ENCODE measurements around the gene ARHGAP15. TPM values are rescaled to one million over a fixed set of nuclear protein-coding genes. Genes with fewer than 3 reads are reported as not detected.
"Not testable (repeated sequence)": the region's sequence is repeated elsewhere in the genome, so short reads cannot be mapped to it uniquely, and the experiment has no call there.

ARHGAP15 gene
- total RNA-seq, 2 donors from 2014 or later: 2.2 to 8.8 TPM

GRCh38 chr2:143524559-143525401 lies 395.6 kb downstream of the ARHGAP15 start:
- ATAC-seq (no peak), DNase-seq (no peak)
- intact Hi-C loops (cut with DNase I, micrococcal nuclease): no loop called here

DNA sequence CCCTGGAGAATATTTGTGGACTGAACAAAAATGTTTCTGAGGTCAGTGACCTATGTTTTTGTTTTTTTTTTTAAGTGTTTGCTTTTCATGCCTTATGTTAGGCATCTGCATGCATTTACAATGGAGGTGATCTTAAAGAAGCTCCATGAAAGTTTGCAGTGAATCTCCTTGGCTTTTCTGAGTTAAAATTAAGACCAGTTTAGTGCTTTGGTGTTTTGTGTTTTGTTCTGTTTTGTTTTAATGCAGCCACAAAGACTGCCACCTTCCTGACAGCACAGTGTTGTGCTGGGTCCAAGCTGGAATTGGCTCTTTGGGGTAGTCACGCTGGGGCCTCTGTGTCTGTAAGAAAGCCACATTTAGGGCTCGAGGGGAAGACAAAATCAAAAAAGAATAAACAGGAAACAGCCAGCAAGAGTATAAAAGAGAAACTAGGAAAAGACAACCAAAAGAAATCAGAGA lies 396.2 kb downstream of the ARHGAP15 start:
- intact Hi-C loops (cut with DNase I, micrococcal nuclease): no loop called here
- ATAC-seq: no peak

DNA sequence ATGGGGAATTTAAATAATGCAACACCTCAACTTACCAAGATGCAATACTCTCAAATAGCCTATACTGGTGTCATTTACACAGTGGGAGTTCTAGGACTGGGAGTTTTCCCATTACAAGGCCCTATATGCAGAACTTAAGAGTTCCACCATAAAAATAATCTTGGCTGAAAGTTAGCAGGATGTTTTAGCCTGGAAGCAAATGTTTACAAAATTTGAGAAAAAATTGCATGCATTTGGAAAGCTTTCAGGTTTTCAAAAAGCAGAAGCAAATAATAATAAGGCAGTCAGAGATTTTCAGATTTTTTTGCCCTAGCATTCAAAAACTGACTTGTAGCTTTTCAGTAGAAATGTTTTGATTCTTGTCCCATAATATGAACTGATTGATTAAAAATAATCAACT lies 397.3 kb downstream of the ARHGAP15 start:
- DNase-seq (no peak), ATAC-seq (no peak)
- intact Hi-C loops (cut with DNase I, micrococcal nuclease): no loop called here

More for the DNA sequence above, 396.2 kb downstream of the ARHGAP15 start:
- DNase-seq: no peak

DNA sequence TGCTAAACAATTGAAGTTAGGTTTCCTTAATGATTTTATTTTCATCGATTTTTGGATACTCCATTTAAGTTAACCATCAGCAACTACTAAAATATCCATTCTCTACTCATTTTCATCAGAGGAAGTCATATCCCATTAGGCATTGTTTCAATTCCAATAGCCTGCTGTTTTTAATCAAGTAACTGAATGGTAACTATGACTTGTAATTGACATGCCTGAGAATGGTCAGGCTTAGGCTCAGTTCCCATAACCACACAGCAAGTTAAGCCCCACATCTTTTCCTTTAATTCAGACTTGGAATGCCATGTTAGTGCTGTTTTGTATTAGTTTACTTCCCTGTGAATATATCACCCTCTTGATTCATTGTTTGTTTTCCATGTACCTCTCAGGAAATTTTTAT lies 398.8 kb downstream of the ARHGAP15 start:
- intact Hi-C loops (cut with DNase I, micrococcal nuclease): no loop called here
- no peak for ATAC-seq
- DNase-seq: no peak

DNA sequence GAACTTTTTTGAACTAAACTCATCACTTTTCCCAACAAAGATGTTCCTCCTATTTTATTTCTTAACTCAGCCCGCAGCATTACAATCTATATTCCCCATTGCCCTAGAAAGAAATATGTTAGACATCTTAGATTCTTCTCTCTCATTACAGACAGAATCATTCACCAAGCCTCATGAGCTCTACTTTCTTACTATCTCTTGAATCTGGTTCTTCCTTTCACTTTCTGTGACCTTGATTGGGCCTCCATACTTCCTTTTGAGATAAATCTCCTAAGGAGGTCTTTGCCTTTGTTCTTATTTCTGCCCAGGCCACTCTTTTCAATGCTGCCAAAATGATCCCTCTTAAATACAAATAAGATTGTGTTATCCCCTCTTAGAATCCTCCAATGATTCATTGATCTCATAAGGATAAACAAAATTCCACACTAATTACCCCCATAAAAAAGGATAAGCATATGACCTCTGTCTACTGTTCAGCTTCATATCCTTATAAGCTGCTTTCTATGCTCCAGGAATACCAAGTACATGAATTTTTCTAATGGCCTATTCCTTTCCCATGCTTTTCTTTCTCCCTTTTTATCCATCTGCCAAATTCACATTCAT lies 400.0 kb downstream of the ARHGAP15 start:
- ATAC-seq: no peak
- intact Hi-C loops (cut with DNase I, micrococcal nuclease): no loop called here
- DNase-seq: no peak

DNA sequence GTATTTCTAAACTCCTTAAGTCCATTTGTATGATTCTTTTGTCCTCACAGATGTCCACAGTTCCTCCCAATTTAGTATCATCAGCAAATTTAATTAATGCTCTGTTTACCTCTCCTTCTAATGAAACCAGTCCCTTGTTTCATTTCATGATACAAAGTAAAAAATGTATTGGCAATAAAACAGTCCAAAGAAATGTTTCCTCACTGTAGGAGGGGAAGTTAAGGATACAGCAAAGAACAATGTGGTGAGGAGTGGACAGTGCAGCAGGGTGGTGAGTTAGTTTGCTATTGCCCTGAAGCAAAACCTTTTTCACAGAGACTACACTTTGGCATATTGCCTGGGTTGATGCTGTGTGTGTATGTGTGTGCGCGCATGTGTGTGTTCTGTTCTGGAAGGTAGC lies 401.5 kb downstream of the ARHGAP15 start:
- no peak for ATAC-seq
- intact Hi-C loops (cut with DNase I, micrococcal nuclease): no loop called here
- no peak for DNase-seq

GRCh38 chr2:143532061-143532460 lies 402.8 kb downstream of the ARHGAP15 start:
- intact Hi-C loops (cut with DNase I, micrococcal nuclease): no loop called here
- DNase-seq (no peak), ATAC-seq (no peak)

- DNase-seq: no peak
- intact Hi-C loops (cut with DNase I, micrococcal nuclease): no loop called here
Observed at GRCh38 chr2:143533846-143534245, 404.6 kb downstream of the ARHGAP15 start.

GRCh38 chr2:143535802-143536201 lies 406.6 kb downstream of the ARHGAP15 start:
- intact Hi-C loops (cut with DNase I, micrococcal nuclease): no loop called here
- no peak for DNase-seq
- no peak for ATAC-seq

More at GRCh38 chr2:143533846-143534245, 404.6 kb downstream of the ARHGAP15 start:
- ATAC-seq: no peak

GRCh38 chr2:143541899-143542298 lies 412.7 kb downstream of the ARHGAP15 start:
- DNase-seq; intact Hi-C loops (cut with DNase I, micrococcal nuclease); ATAC-seq: not testable (repeated sequence)

GRCh38 chr2:143545059-143545948 lies 416.1 kb downstream of the ARHGAP15 start:
- no peak for DNase-seq
- ATAC-seq: no peak
- intact Hi-C loops (cut with DNase I, micrococcal nuclease): no loop called here

DNA sequence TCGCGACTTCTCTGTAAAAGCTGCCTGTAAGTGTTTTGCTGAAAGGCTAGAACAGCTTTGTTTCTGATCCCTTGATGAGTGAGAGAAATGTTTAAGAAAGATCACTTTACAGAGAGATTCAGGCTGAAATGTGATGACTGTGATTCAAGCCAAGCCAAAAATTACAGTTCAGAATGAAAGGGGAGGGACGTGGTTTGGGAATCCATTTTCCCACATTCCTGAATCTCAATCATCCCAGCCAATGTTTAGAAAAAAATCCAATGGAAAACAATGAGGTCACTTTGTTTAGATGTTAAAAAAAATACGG lies 416.7 kb downstream of the ARHGAP15 start:
- ATAC-seq (no peak), DNase-seq (no peak)
- intact Hi-C loops (cut with DNase I, micrococcal nuclease): no loop called here

GRCh38 chr2:143548032-143548431 lies 418.8 kb downstream of the ARHGAP15 start:
- intact Hi-C loops (cut with DNase I, micrococcal nuclease): no loop called here
- no peak for ATAC-seq
- no peak for DNase-seq

DNA sequence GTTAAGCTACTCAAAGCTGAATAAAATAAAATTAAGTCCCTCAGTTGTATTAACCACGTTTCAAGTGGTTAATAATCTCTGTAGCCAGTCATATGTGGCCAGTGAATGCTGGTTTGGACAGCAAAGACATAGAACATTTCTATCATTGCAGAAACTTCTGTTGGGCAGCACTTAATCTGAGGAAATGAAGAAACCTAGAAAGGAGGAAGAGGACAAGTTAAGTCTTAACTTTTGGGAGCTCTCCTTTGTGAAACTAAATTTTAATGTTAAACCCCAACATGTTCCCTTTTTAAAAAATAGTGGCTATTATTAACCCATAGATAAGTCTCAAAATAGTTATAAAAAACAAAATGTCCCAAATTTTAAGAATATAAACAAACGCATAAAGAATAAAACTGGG lies 421.3 kb downstream of the ARHGAP15 start:
- ATAC-seq: no peak
- intact Hi-C loops (cut with DNase I, micrococcal nuclease): no loop called here
- no peak for DNase-seq

DNA sequence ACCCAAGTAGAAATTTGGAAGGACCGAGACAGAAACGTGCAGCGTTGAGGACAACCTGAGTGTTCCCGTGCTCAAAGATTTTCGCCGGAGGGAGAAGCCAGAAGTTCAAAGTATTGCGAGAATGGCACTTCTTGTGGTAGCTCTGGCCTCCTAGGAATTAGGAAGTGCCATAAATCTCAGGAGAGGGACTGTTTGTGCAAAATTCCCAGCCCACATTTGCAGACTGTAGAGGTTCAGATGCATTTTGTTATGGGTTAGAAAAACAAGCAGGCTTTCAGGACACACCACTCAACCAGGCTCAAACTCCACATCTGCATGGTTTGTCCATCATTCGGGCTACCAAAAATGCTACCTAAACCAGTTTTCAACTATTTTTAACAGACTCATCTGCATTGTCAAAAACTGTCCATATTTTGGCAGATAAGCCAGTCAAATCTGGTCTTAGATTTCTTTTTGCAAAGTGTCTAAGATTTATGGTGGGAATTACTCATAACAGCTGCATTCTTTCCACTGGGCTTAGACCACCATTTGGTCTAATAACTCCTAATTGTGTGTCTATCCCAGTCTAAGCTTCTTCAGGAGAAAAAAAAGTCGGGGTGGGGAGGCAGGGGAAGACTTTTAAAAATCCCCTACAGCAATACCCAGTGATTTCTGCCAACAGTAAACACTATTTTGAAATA lies 422.9 kb downstream of the ARHGAP15 start:
- ATAC-seq: no peak
- intact Hi-C loops (cut with DNase I, micrococcal nuclease): no loop called here
- DNase-seq: no peak

- intact Hi-C loops (cut with DNase I, micrococcal nuclease): no loop called here
- no peak for ATAC-seq
- DNase-seq: no peak
Observed at GRCh38 chr2:143553261-143553660, 424.0 kb downstream of the ARHGAP15 start.

DNA sequence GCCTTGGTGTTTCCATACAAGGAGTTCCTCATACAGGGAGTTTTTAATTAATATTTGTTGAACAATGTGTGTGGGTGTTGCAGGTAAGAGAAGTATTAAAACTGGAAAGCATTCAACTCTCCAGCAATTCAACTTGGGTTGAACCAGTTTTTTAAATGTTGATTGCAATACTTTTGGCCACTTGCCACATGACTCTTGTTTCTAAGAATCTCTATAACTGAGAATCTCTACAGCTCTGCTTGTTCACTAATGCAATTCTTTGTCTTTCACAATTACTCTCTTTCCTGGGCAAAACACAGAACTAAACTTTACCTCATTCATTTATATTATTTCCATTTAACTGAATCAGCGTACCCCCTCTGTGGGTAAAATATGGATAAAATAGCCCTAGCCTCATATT lies 429.4 kb downstream of the ARHGAP15 start:
- no peak for DNase-seq
- ATAC-seq: no peak
- intact Hi-C loops (cut with DNase I, micrococcal nuclease): no loop called here

GRCh38 chr2:143559147-143559546 lies 429.9 kb downstream of the ARHGAP15 start:
- intact Hi-C loops (cut with DNase I, micrococcal nuclease): no loop called here
- DNase-seq (no peak), ATAC-seq (no peak)

GRCh38 chr2:143560724-143561123 lies 431.5 kb downstream of the ARHGAP15 start:
- intact Hi-C loops (cut with DNase I, micrococcal nuclease): no loop called here
- DNase-seq (no peak), ATAC-seq (no peak)

All from left colon (tissue), 2 donors.